IMR-90 (cell line): ENCODE results near the gene VDAC2. TPM values are rescaled to one million over a fixed set of nuclear protein-coding genes. Genes with fewer than 3 reads are reported as not detected.

ENCODE experiments used
- ATAC-seq: fragments of 200-7000 bp; cut with Tn5 transposase; 2 replicates; pipeline ENCODE4 v1.9.1; 2020; ENCODE audit warnings: low read depth, mild to moderate bottlenecking, moderate library complexity
- BruUV-seq: library from RNA; stranded (reverse); fragments of 400-500 nt; replicated peaks from 2 replicates; lab custom pipeline; 2021; lab: Mats Ljungman, UMichigan
- CTCF ChIA-PET: fragments of 300-600 bp; formaldehyde crosslinking; extraction: SDS; loops from one replicate; lab custom pipeline; 2021; ENCODE audit warnings: antibody characterized with exemption; lab: Yijun Ruan, JAX
- POLR2A ChIA-PET: fragments of 300-600 bp; sonication (Branson Sonifier 250); formaldehyde crosslinking; loops from one replicate; lab custom pipeline; 2022; ENCODE audit warnings: antibody characterized with exemption; ENCODE audit not compliant: unreplicated experiment; lab: Charles Lee
- DNase-seq: peaks from one replicate; pipeline ENCODE4 v3.0.0; 2013
- H2AFZ ChIP-seq: replicated peaks from 2 replicates; pipeline ENCODE3; 2013; ENCODE audit warnings: low read length, mild to moderate bottlenecking; ENCODE audit not compliant: poor library complexity
- H2AK5ac ChIP-seq: 2 replicates; pipeline ENCODE4 v1.6.1; 2013; ENCODE audit warnings: low read depth, low read length, inconsistent platforms
- H2AK9ac ChIP-seq: replicated peaks from 2 replicates; pipeline ENCODE3; 2013; ENCODE audit warnings: mild to moderate bottlenecking, low read depth, low read length, moderate library complexity; ENCODE audit not compliant: poor library complexity
- H2BK120ac ChIP-seq: 2 replicates; pipeline ENCODE4 v1.6.1; 2013; ENCODE audit warnings: low read depth, low read length, inconsistent platforms
- H2BK15ac ChIP-seq: 3 replicates; pipeline ENCODE4 v1.6.1; 2013; ENCODE audit warnings: low read depth, low read length, inconsistent platforms
- H2BK20ac ChIP-seq: 2 replicates; pipeline ENCODE4 v1.6.1; 2013; ENCODE audit warnings: low read depth, mild to moderate bottlenecking, inconsistent platforms, low read length, moderate library complexity
- H2BK5ac ChIP-seq: 2 replicates; pipeline ENCODE4 v1.6.1; 2013; ENCODE audit warnings: mild to moderate bottlenecking, low read depth, low read length, inconsistent platforms; ENCODE audit not compliant: poor library complexity, severe bottlenecking
- H3K14ac ChIP-seq: replicated peaks from 2 replicates; pipeline ENCODE4 v1.6.1; 2013; ENCODE audit warnings: low read depth, low read length, inconsistent platforms
- H3K18ac ChIP-seq: 2 replicates; pipeline ENCODE4 v1.6.1; 2013; ENCODE audit warnings: low read depth, low read length, control low read depth
- H3K23ac ChIP-seq: 2 replicates; pipeline ENCODE4 v1.6.1; 2013; ENCODE audit warnings: low read depth, low read length, inconsistent platforms
- H3K27ac ChIP-seq: 2 replicates; pipeline ENCODE4 v1.5.1; 2013; ENCODE audit warnings: mild to moderate bottlenecking, control low read depth, low read length; ENCODE audit not compliant: insufficient read depth
- H3K27me3 ChIP-seq: 2 replicates; pipeline ENCODE4 v1.6.1; 2013; ENCODE audit warnings: low read length; ENCODE audit not compliant: control insufficient read depth, insufficient read depth
- H3K36me3 ChIP-seq: 2 replicates; pipeline ENCODE4 v1.6.1; 2013; ENCODE audit warnings: low read length, mixed read lengths; ENCODE audit not compliant: control insufficient read depth, insufficient read depth
- H3K4ac ChIP-seq: 2 replicates; pipeline ENCODE4 v1.6.1; 2013; ENCODE audit warnings: low read depth, low read length, inconsistent platforms
- H3K4me1 ChIP-seq: 2 replicates; pipeline ENCODE4 v1.6.1; 2013; ENCODE audit warnings: low read length, mixed read lengths; ENCODE audit not compliant: control insufficient read depth, insufficient read depth
- H3K4me2 ChIP-seq: 2 replicates; pipeline ENCODE4 v1.6.1; 2013; ENCODE audit warnings: low read depth, mild to moderate bottlenecking, control low read depth, low read length, moderate library complexity
- H3K4me3 ChIP-seq: 2 replicates; pipeline ENCODE4 v1.5.1; 2013; ENCODE audit warnings: low read depth, mild to moderate bottlenecking, control low read depth, low read length, moderate library complexity; ENCODE audit not compliant: insufficient read depth
- H3K56ac ChIP-seq: 2 replicates; pipeline ENCODE4 v1.6.1; 2013; ENCODE audit warnings: low read length, inconsistent platforms; ENCODE audit not compliant: insufficient read depth; ENCODE audit errors: extremely low read depth
- H3K79me1 ChIP-seq, 2 experiments: 2 replicates each; pipeline ENCODE4 v1.6.1; 2013; ENCODE audit warnings: low read length in 2 of 2, inconsistent platforms in 1 of 2, low read depth in 1 of 2
- H3K9ac ChIP-seq: 2 replicates; pipeline ENCODE4 v1.6.1; 2013; ENCODE audit warnings: low read depth, low read length, control low read depth
- H3K9me1 ChIP-seq: 2 replicates; pipeline ENCODE4 v1.6.1; 2013; ENCODE audit warnings: low read length, inconsistent platforms; ENCODE audit not compliant: insufficient read depth
- H3K9me3 ChIP-seq: 2 replicates; pipeline ENCODE4 v1.6.1; 2013; ENCODE audit warnings: low read length; ENCODE audit not compliant: control insufficient read depth, insufficient read depth
- H4K20me1 ChIP-seq: 2 replicates; pipeline ENCODE4 v1.6.1; 2013; ENCODE audit warnings: low read length, inconsistent platforms; ENCODE audit not compliant: insufficient read depth
- H4K5ac ChIP-seq: 2 replicates; pipeline ENCODE4 v1.6.1; 2013; ENCODE audit warnings: mild to moderate bottlenecking, low read depth, low read length, control low read depth
- H4K8ac ChIP-seq, 2 experiments: 2 replicates each; pipeline ENCODE4 v1.6.1; 2013; ENCODE audit warnings: low read depth in 2 of 2, low read length in 2 of 2, control low read depth in 1 of 2, inconsistent platforms in 1 of 2
- H4K91ac ChIP-seq: 2 replicates; pipeline ENCODE4 v1.6.1; 2013; ENCODE audit warnings: low read depth, low read length, inconsistent platforms; ENCODE audit not compliant: insufficient read depth
- CTCF ChIP-seq: conservative IDR thresholded peaks from 2 replicates; pipeline ENCODE4 v1.5.1; 2012; ENCODE audit warnings: mild to moderate bottlenecking, low read depth, low read length, improper control_type of control experiment
- ELK1 ChIP-seq: fragments of 150-350 bp; IDR thresholded peaks from 2 replicates; pipeline ENCODE4 v1.6.1; 2016; ENCODE audit warnings: low read depth, mild to moderate bottlenecking, low read length, moderate library complexity, borderline replicate concordance
- FOS ChIP-seq: fragments of 150-350 bp; IDR thresholded peaks from 2 replicates; pipeline ENCODE4 v1.6.1; 2016; ENCODE audit warnings: low read depth, low read length
- MAFK ChIP-seq: IDR thresholded peaks from 2 replicates; pipeline ENCODE4 v1.6.1; 2012; ENCODE audit warnings: low read depth, low read length, improper control_type of control experiment
- RAD21 ChIP-seq: IDR thresholded peaks from 2 replicates; pipeline ENCODE4 v1.6.1; 2012; ENCODE audit warnings: low read length, improper control_type of control experiment
- RFX5 ChIP-seq: IDR thresholded peaks from 2 replicates; pipeline ENCODE4 v1.8.0; 2012; ENCODE audit warnings: low read depth, mild to moderate bottlenecking, low read length, moderate library complexity
- SMC3 ChIP-seq: fragments of 150-350 bp; IDR thresholded peaks from 2 replicates; pipeline ENCODE4 v1.6.1; 2016; ENCODE audit warnings: low read depth, mild to moderate bottlenecking, antibody characterized with exemption, low read length, moderate library complexity
- WGBS, 2 experiments: methylation state at CpG; one replicate each; pipeline versions ENCODE4 v1.1.5 to v1.1.7; 2013; ENCODE audit warnings: missing lambda C conversion rate in 2 of 2; ENCODE audit not compliant: insufficient read length in 1 of 2; ENCODE audit errors: extremely low coverage in 2 of 2; 5-methylcytosine and 5-hydroxymethylcytosine counted together
- dilution Hi-C: fragments of 300-500 bp; cut with HindIII; formaldehyde crosslinking; loops from one replicate; pipeline ENCODE4 v1.14.3; 2018; ENCODE audit warnings: low sequenced_read_pairs; ENCODE audit not compliant: unreplicated experiment
- in situ Hi-C: fragments of 300-500 bp; cut with MboI; formaldehyde crosslinking; loops from 3 replicates; pipeline ENCODE4 v1.14.3; 2019; ENCODE audit warnings: low sequenced_read_pairs, inconsistent platforms, mixed read lengths
- intact Hi-C: fragments of 100-400 bp; cut with micrococcal nuclease; formaldehyde crosslinking; loops from 2 replicates; pipeline ENCODE4 v1.10.0; 2022
- polyA plus RNA-seq, 3 experiments: library from polyadenylated mRNA; depleted of rRNA; stranded (reverse); fragments of >200 nt; gene quantifications; 2 replicates each; pipeline ENCODE4 v1.2.3, GENCODE V29; 2012; ENCODE audit warnings: low replicate concordance in 1 of 3
- total RNA-seq: library from RNA; depleted of rRNA; stranded (reverse); fragments of >200 nt; gene quantifications from 2 replicates; pipeline ENCODE4 v1.2.3, GENCODE V29; 2012

Gene VDAC2
- total and polyA plus RNA-seq, 2 of the 4 experiments (the other 2 are of a cell fraction) = 122 to 139 TPM

- H2AFZ ChIP-seq = no peak overlapping the region
- BruUV-seq = no TSS peak
- no peaks in the 10 kb centered on the region; the same call in 1 of the 2 replicates for H4K20me1 ChIP-seq
- POLR2A ChIA-PET = interaction anchor here (0.6 kb wide), 2 partner anchors 45 to 1011 kb away, joined by 3 to 4 read pairs; no protein-coding TSS in a partner anchor
- no peak overlapping the region for H3K18ac ChIP-seq
- dilution Hi-C loops (no loop called here), in situ Hi-C loops (loop anchor here (5.0 kb wide), 1 partner anchor 39 kb away; no protein-coding TSS in a partner anchor), intact Hi-C loops (loop anchor here (1.0 kb wide), 1 partner anchor 42 kb away; no protein-coding TSS in a partner anchor)
- H3K4me1 ChIP-seq = peaks cover 16% of the 10 kb centered on the region
- H3K14ac ChIP-seq = no peak overlapping the region
- H2BK120ac ChIP-seq = no peak overlapping the region
- H3K9me1 ChIP-seq = peaks cover 12% of the 10 kb centered on the region
- no peak overlapping the region for H3K56ac ChIP-seq
- H2BK5ac ChIP-seq = no peak overlapping the region
- CTCF ChIA-PET = interaction anchor here (0.6 to 1.4 kb wide), 4 partner anchors 23 to 47 kb away, joined by 3 to 7 read pairs (median 4); partner anchors contain the start of gene VDAC2
- no peak overlapping the region for H2BK15ac ChIP-seq
- H3K27me3 ChIP-seq = no peaks in the 10 kb centered on the region
- no peak overlapping the region for H3K27ac ChIP-seq
- no peak overlapping the region for H3K9ac ChIP-seq
- peak overlapping the region; percentile 34; the same call in 1 of the 2 replicates for H3K4ac ChIP-seq
- no peaks in the 10 kb centered on the region for H3K9me3 ChIP-seq
- no peak overlapping the region for H3K4me3 ChIP-seq
- H4K8ac ChIP-seq = no peak overlapping the region; a peak in 1 of 4 replicates
- WGBS, 2 experiments = no CpG with 5 or more reads among the region's 3 CpGs
- H4K5ac ChIP-seq = peak overlapping the region; percentile 59; the same call in 1 of the 2 replicates
- no peak overlapping the region for H3K23ac ChIP-seq
- 0 out of 2 replicates have a peak overlapping the region, but pooled peaks have one; percentile 44 for H2BK20ac ChIP-seq
- H3K4me2 ChIP-seq = no peak overlapping the region
- TF ChIP-seq ELK1 (no peak), FOS (no peak), MAFK (no peak), SMC3 (peak; percentile 85), RFX5 (no peak), CTCF (peak; percentile 83), RAD21 (peak; percentile 89)
- ATAC-seq (no peak), DNase-seq (peak; percentile 74)
- peaks cover 11 to 26% of the 10 kb centered on the region in 2 experiments; a peak in 3 of 4 replicates for H3K79me1 ChIP-seq
- peak overlapping the region; percentile 8 for H2AK9ac ChIP-seq
- H2AK5ac ChIP-seq = no peak overlapping the region
- H4K91ac ChIP-seq = no peak overlapping the region
- H3K36me3 ChIP-seq = no peaks in the 10 kb centered on the region
Observed at GRCh38 chr10:75187961-75188426, 22.6 kb upstream of the VDAC2 start.
